Right lobe of liver (tissue), 4 donors: ENCODE measurements around the gene RPL29.

Source experiments
- CTCF ChIP-seq, 4 donors: fragments of 200-600 bp in 3 of 4; fragments of 450-650 bp in 1 of 4; IDR thresholded peaks; one replicate each; pipeline versions ENCODE4 v1.5.1 to v1.8.0; 2016 to 2022; ENCODE audit warnings: antibody characterized with exemption in 4 of 4, mild to moderate bottlenecking in 2 of 4
- POLR2A ChIP-seq: fragments of 450-650 bp; IDR thresholded peaks from one replicate; pipeline ENCODE4 v1.6.1; 2017; ENCODE audit warnings: antibody characterized with exemption, mild to moderate bottlenecking
- donor health status: DM: no; HTN: no; CAD: no.
- donor health status: DM: no; HTN: no; CAD: no.
- donor health status: DM: no; HTN: yes; CAD: no.

GRCh38 chr3:52039846-52040245, 44.2 kb upstream of the RPL29 start:
- TF ChIP-seq CTCF (IDR thresholded peaks at IDR 0.05): no peak
- no peak for TF ChIP-seq POLR2A
